Trophoblast cell (in vitro differentiated cells and primary cell): ENCODE measurements around the gene CENPP.

Experiments
- DNase-seq, 2 donors: peaks; one replicate each; pipeline ENCODE4 v3.0.0-alpha.2; 2016
- H2AFZ ChIP-seq: 2 replicates; pipeline ENCODE4 v1.6.1; 2013; ENCODE audit warnings: low read length, moderate library complexity, mild to moderate bottlenecking; ENCODE audit not compliant: insufficient read depth, poor library complexity
- H2AK5ac ChIP-seq: 2 replicates; pipeline ENCODE4 v1.6.1; 2013; ENCODE audit warnings: mild to moderate bottlenecking, low read length
- H2BK120ac ChIP-seq: 2 replicates; pipeline ENCODE4 v1.6.1; 2013; ENCODE audit warnings: low read length, mild to moderate bottlenecking, moderate library complexity; ENCODE audit not compliant: insufficient read depth, poor library complexity
- H2BK12ac ChIP-seq: 2 replicates; pipeline ENCODE4 v1.6.1; 2013; ENCODE audit warnings: mild to moderate bottlenecking, low read length, moderate library complexity
- H2BK5ac ChIP-seq: 2 replicates; pipeline ENCODE4 v1.6.1; 2013; ENCODE audit warnings: low read length, low read depth, moderate library complexity, mild to moderate bottlenecking; ENCODE audit not compliant: poor library complexity
- H3K14ac ChIP-seq: 2 replicates; pipeline ENCODE4 v1.6.1; 2013; ENCODE audit warnings: mild to moderate bottlenecking, low read length
- H3K18ac ChIP-seq: 2 replicates; pipeline ENCODE4 v1.6.1; 2013; ENCODE audit warnings: mild to moderate bottlenecking, low read length
- H3K23ac ChIP-seq: 2 replicates; pipeline ENCODE4 v1.6.1; 2013; ENCODE audit warnings: low read length
- H3K27ac ChIP-seq: 2 replicates; pipeline ENCODE4 v1.5.1; 2013; ENCODE audit warnings: low read depth, mild to moderate bottlenecking, inconsistent platforms, low read length, moderate library complexity
- H3K27me3 ChIP-seq: 2 replicates; pipeline ENCODE4 v1.6.1; 2013; ENCODE audit warnings: inconsistent platforms, mild to moderate bottlenecking, low read length, moderate library complexity; ENCODE audit not compliant: insufficient read depth
- H3K36me3 ChIP-seq, 2 experiments: 1 replicate in 1 of 2; 2 replicates in 1 of 2; pipeline ENCODE4 v1.6.1; 2013; ENCODE audit warnings: low read length in 2 of 2, mild to moderate bottlenecking in 2 of 2, moderate library complexity in 1 of 2; ENCODE audit not compliant: insufficient read depth in 2 of 2, control insufficient read depth in 1 of 2
- H3K4ac ChIP-seq: 2 replicates; pipeline ENCODE4 v1.6.1; 2013; ENCODE audit warnings: low read depth, mild to moderate bottlenecking, low read length, moderate library complexity
- H3K4me1 ChIP-seq, 2 experiments: 1 replicate in 1 of 2; 2 replicates in 1 of 2; pipeline ENCODE4 v1.6.1; 2013; ENCODE audit warnings: low read length in 2 of 2, mild to moderate bottlenecking in 2 of 2, moderate library complexity in 1 of 2; ENCODE audit not compliant: insufficient read depth in 2 of 2, control insufficient read depth in 1 of 2
- H3K4me2 ChIP-seq: 2 replicates; pipeline ENCODE4 v1.6.1; 2013; ENCODE audit warnings: inconsistent platforms, mild to moderate bottlenecking, low read length, moderate library complexity
- H3K4me3 ChIP-seq: 2 replicates; pipeline ENCODE4 v1.5.1; 2013; ENCODE audit warnings: mild to moderate bottlenecking, low read depth, low read length, inconsistent platforms
- H3K79me1 ChIP-seq: one replicate; pipeline ENCODE4 v1.6.1; 2013; ENCODE audit warnings: low read length
- H3K79me2 ChIP-seq: 2 replicates; pipeline ENCODE4 v1.6.1; 2013; ENCODE audit warnings: low read length, mild to moderate bottlenecking; ENCODE audit not compliant: control insufficient read depth, insufficient read depth, poor library complexity
- H3K9ac ChIP-seq: 2 replicates; pipeline ENCODE4 v1.6.1; 2013; ENCODE audit warnings: mild to moderate bottlenecking, low read length
- H3K9me3 ChIP-seq: 2 replicates; pipeline ENCODE4 v1.6.1; 2013; ENCODE audit warnings: low read depth, mild to moderate bottlenecking, control low read depth, inconsistent platforms, low read length; ENCODE audit not compliant: insufficient read depth
- H4K12ac ChIP-seq: 2 replicates; pipeline ENCODE4 v1.6.1; 2013; ENCODE audit warnings: low read depth, mild to moderate bottlenecking, low read length, moderate library complexity
- H4K8ac ChIP-seq: 2 replicates; pipeline ENCODE4 v1.6.1; 2013; ENCODE audit warnings: low read depth, mild to moderate bottlenecking, low read length, moderate library complexity
- H4K91ac ChIP-seq: one replicate; pipeline ENCODE4 v1.6.1; 2013; ENCODE audit warnings: low read depth, mild to moderate bottlenecking, low read length, moderate library complexity
- WGBS: extraction: QIAGEN DNeasy Blood & Tissue Kit; methylation state at CpG from one replicate; pipeline ENCODE4 v1.1.7; 2013; ENCODE audit warnings: missing lambda C conversion rate; ENCODE audit not compliant: insufficient read length, insufficient coverage; ENCODE audit errors: extremely low coverage; 5-methylcytosine and 5-hydroxymethylcytosine counted together

CENPP gene

DNA sequence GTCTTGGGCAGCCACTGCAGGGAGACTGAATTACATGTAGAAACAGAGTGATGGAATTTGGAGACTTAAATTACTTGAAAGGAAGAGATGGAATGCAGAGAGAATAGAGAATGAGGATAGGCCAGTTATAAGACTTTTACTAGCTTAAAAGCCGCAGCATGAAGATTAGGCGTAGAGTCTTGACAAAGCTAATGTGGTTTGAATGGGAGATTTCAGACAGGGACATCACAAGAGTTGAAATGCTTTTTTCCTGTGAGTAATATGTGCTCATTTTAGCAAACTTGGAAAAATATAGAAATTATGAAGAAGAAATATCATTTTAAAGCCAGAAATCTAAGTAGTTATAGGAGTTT is 7.5 kb downstream of the CENPP start:
- Histone ChIP-seq H3K9me3 (no peaks in the 10 kb centered on the region), H3K79me1 (no peaks in the 10 kb centered on the region), H2BK120ac (no peak overlapping the region), H4K8ac (no peak overlapping the region), H3K23ac (no peak overlapping the region), H2AK5ac (no peak overlapping the region), H2BK12ac (no peak overlapping the region), H3K27ac (no peak overlapping the region), H3K4me2 (no peak overlapping the region), H3K4me1 (no peaks in the 10 kb centered on the region), H3K36me3 (peaks cover 0 to 5% of the 10 kb centered on the region in 2 experiments), H3K79me2 (no peaks in the 10 kb centered on the region), H4K12ac (no peak overlapping the region), H3K18ac (no peak overlapping the region), H3K14ac (no peak overlapping the region), H3K4me3 (no peak overlapping the region), H2AFZ (no peak overlapping the region), H2BK5ac (no peak overlapping the region), H4K91ac (no peak overlapping the region), H3K9ac (no peak overlapping the region), H3K4ac (no peak overlapping the region), H3K27me3 (no peaks in the 10 kb centered on the region)
- no peak for DNase-seq
- no CpG with 5 or more reads among the region's 2 CpGs for WGBS

DNA sequence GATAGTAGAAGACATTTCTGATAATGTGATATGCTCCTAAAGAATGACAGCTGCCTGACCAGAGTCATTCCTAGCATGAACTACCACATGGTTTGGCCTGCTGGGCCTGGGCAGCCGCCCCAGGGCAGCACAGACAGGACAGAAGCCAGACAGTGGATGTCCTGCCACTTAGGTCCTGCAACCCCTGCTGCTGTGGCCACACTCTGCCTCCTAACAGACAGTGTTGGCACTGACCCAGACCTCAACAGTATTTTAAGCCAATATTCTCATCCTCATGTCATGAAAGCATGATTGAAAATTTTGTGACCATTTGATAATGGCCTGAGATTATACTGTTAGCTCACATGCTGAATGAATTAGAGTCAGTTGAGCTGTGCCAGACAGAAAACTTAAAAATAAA is 15.8 kb downstream of the CENPP start:
- Histone ChIP-seq H4K8ac (no peak overlapping the region), H4K91ac (no peak overlapping the region), H2BK12ac (no peak overlapping the region), H4K12ac (no peak overlapping the region), H3K9me3 (peaks cover 3% of the 10 kb centered on the region), H3K4ac (no peak overlapping the region), H2BK5ac (no peak overlapping the region), H3K14ac (no peak overlapping the region), H2AFZ (no peak overlapping the region), H2AK5ac (no peak overlapping the region), H3K23ac (no peak overlapping the region), H3K4me1 (no peaks in the 10 kb centered on the region), H3K36me3 (peaks cover 0 to 8% of the 10 kb centered on the region in 2 experiments), H3K4me3 (no peak overlapping the region), H3K27me3 (no peaks in the 10 kb centered on the region), H3K79me2 (no peaks in the 10 kb centered on the region), H3K27ac (no peak overlapping the region), H3K79me1 (no peaks in the 10 kb centered on the region), H3K18ac (no peak overlapping the region), H3K4me2 (no peak overlapping the region), H3K9ac (peak overlapping the region; percentile 34), H2BK120ac (no peak overlapping the region)
- no peak for DNase-seq
- no CpG with 5 or more reads among the region's 1 CpG for WGBS

DNA sequence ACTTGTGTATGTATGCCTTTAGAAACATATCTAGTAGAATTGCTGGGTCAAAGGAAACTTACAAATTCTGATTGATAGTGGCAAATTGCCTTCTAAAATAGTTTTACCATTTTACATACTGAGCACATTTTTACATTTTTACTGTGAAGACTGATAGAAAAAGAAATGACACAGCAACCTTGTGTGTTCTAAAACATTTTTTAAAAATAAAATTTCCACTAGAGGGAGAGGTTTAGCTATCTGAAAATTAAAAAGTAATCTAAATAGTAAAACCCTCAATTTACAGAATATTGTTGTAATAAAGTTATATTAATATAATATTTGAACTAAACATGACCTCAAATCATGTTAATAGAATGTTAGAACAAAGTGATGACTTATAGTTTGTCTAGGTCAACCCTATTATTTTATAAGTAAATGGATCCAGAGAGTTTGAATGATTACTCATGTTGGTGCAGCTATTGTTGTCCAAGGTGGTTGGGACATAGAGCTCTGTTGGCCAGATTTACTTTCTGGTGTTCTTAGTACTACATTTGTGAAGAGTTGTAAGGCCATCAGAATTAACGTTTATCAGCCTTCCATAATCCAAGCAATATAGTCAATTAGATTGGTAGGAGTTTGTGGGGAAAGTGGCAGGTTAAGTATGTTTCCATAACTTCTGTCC is 17.2 kb downstream of the CENPP start:
- Histone ChIP-seq H3K18ac (no peak overlapping the region), H3K4me1 (no peaks in the 10 kb centered on the region), H3K79me1 (no peaks in the 10 kb centered on the region), H3K4me3 (no peak overlapping the region), H3K79me2 (no peaks in the 10 kb centered on the region), H2BK5ac (no peak overlapping the region), H3K36me3 (peaks cover 0 to 5% of the 10 kb centered on the region in 2 experiments), H2BK120ac (no peak overlapping the region), H4K91ac (no peak overlapping the region), H3K27ac (no peak overlapping the region), H3K14ac (no peak overlapping the region), H2AK5ac (no peak overlapping the region), H3K9me3 (peaks cover 3% of the 10 kb centered on the region), H3K4ac (no peak overlapping the region), H3K9ac (no peak overlapping the region), H3K23ac (no peak overlapping the region), H4K8ac (no peak overlapping the region), H2BK12ac (no peak overlapping the region), H3K27me3 (no peaks in the 10 kb centered on the region), H2AFZ (no peak overlapping the region), H3K4me2 (no peak overlapping the region), H4K12ac (no peak overlapping the region)
- DNase-seq: no peak
- no CpG with 5 or more reads among the region's 1 CpG for WGBS

DNA sequence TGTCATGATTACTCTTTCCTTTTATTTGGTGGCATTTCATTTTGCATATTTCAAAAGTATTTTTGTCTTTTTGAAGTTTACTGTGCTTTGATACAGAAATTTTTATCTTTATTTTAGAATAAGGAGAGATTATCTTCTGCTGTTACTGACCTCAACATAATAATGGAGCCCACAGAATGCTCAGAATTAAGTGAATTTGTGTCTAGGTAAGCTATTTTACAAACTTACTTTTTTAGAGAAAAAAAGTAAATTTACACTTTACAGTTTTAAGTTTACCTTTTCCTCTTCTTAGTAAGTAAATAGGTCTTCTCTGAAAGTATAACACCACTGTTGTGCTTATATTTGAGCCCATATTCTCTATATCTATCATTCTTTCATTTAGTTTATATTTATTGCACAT is 19.8 kb downstream of the CENPP start:
- Histone ChIP-seq H2BK120ac (no peak overlapping the region), H3K18ac (no peak overlapping the region), H3K9ac (no peak overlapping the region), H3K79me2 (no peaks in the 10 kb centered on the region), H2BK5ac (no peak overlapping the region), H4K91ac (no peak overlapping the region), H4K12ac (no peak overlapping the region), H2BK12ac (no peak overlapping the region), H3K79me1 (no peaks in the 10 kb centered on the region), H2AFZ (no peak overlapping the region), H3K9me3 (peaks cover 3% of the 10 kb centered on the region), H4K8ac (no peak overlapping the region), H3K4me2 (no peak overlapping the region), H3K4me1 (no peaks in the 10 kb centered on the region), H3K14ac (no peak overlapping the region), H3K27ac (no peak overlapping the region), H3K27me3 (no peaks in the 10 kb centered on the region), H3K23ac (no peak overlapping the region), H3K36me3 (no peaks in the 10 kb centered on the region), H3K4me3 (no peak overlapping the region), H2AK5ac (no peak overlapping the region), H3K4ac (no peak overlapping the region)
- DNase-seq: no peak
